UCSD-AML1 (cell line): ENCODE measurements around the gene FOXA2.
"Not testable (repeated sequence)": the region's sequence is repeated elsewhere in the genome, so short reads cannot be mapped to it uniquely, and the experiment has no call there.

Source experiments
- DNase-seq: peaks from one replicate; lab custom pipeline; 2025; ENCODE audit not compliant: unreplicated experiment; lab: John Stamatoyannopoulos, UW

The FOXA2 gene

GRCh38 chr20:22584522-22584921 is at the start of gene FOXA2:
Gene FOXA2 (minus strand): TSS chr20:22584572. CDS start chr20:22584278, 294 bp downstream.
- DNase-seq, result peak; percentile 60

GRCh38 chr20:22630701-22631100 is 46.3 kb upstream of the FOXA2 start:
- DNase-seq, result no peak

DNA sequence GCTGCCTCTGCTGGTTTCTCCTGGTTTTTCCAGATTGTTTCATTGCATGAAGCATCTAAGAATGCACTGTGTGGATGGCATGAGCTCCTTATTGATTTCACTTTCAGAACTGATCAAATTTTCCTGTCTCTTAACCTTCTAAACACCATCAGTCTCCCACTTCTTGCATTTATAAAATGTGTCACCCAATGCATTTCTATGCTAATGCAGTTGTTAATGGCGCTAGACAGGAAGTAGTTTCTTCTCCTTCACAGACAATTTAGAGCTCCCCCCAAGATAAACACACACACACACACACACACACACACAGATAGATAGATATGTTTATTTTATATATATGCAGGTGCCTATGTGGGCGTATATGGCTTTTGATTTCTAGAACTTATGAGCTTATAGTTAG is 45.6 kb upstream of the FOXA2 start:
- DNase-seq, result no peak

GRCh38 chr20:22629447-22629846 is 45.1 kb upstream of the FOXA2 start:
- no peak for DNase-seq

GRCh38 chr20:22626496-22626895 is 42.1 kb upstream of the FOXA2 start:
- DNase-seq, result no peak

GRCh38 chr20:22623211-22623610 is 38.8 kb upstream of the FOXA2 start:
- DNase-seq, result no peak

GRCh38 chr20:22620342-22620741 is 36.0 kb upstream of the FOXA2 start:
- no peak for DNase-seq

GRCh38 chr20:22619806-22620205 is 35.4 kb upstream of the FOXA2 start:
- no peak for DNase-seq

DNA sequence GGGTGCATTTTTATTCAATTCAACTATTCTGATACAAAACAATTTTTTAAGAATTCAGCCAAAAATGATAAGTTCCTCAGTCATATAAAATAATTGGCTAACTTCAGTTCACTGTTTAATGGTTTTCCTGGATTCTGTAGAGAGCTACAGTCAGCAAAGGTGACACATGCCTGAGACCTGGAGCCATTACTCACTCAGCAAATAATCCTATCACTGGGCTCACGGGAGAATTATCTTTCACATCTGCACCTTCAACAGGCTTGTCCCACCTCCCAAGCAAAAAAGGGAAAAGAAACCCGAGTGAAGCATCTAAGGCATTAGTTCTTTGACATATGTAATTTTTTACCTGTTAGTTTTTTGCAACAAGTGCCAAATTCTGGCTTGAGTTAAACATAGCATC is 34.9 kb upstream of the FOXA2 start:
- no peak for DNase-seq

GRCh38 chr20:22617160-22617559 is 32.8 kb upstream of the FOXA2 start:
- DNase-seq, result no peak

GRCh38 chr20:22616551-22616950 is 32.2 kb upstream of the FOXA2 start:
- DNase-seq, result no peak

DNA sequence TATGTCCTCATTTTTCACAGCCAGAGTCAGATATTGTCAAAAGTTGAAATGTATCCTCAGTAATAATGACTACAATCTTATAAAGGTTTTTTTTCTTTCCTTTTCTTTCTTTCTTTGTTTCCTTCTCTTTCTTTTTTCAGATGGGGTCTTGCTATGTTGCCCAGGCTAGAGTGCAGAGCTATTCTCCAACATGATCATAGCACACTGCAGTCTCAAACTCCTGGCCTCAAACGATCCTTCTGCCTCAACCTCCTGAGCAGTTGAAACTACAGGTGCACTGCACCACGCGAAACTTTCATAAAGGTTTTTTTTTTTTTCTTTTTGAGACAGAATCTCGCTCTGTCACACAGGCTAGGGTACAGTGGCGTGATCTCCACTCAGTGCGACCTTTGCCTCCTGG is 31.1 kb upstream of the FOXA2 start:
- no peak for DNase-seq

- DNase-seq, result no peak
These were observed 27.3 kb upstream of the FOXA2 start for GRCh38 chr20:22611636-22612035.

GRCh38 chr20:22607695-22608094 is 23.3 kb upstream of the FOXA2 start:
- DNase-seq, result no peak

GRCh38 chr20:22604815-22605214 is 20.4 kb upstream of the FOXA2 start:
- DNase-seq, result no peak

DNA sequence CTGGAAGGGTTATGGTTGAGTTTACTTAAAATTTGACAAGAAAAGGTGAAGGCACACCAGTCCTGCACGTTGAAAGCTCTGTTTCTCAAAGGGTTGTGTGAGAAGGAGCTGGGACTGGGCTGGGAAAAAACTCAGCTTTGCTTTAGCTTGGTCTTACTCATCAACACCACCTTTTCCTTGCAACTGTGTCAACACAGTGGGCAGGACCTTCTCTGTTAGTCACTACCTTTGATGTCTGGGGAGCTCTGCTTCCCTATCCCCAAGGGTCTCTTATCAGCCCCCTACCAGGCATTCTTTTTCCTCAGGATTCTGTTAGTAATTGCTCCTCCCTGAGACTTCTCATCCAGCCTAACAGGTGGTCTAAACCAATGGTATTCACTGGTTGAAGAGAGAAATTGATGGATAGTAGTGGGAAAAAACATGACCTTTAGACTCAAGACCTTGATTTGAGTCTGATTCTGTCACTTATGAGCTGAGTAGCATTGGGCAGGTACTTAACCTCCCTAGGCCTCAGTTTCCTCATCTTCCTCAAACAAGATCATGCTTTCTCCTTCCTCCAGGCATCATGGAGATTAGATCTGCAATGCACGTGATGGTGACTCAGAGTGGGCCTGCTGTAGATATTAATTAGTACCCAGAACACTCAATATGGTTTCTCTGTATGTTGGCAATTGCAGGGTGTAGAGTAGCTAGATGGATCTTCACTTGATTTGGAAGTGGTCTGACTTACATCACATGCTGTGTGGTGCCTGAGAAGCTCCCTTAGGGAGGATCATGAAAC is 17.2 kb upstream of the FOXA2 start:
- DNase-seq, result no peak

DNA sequence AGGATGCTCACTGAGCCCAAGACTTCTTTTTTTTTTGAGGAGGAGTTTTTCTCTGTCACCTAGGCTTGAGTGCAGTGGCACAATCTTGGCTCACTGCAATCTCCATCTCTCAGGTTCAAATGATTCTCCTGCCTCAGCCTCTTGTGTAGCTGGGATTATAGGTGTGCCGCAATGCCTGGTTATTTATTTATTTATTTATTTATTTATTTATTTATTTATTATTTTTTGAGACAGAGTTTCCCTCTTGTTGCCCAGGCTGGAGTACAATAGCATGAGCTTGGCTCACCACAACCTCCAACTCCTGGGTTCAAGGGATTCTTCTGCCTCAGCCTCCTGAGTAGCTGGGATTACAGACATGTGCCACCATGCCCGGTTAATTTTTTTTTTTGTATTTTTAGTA is 14.9 kb upstream of the FOXA2 start:
- not testable (repeated sequence) for DNase-seq

- no peak for DNase-seq
These were observed 12.9 kb upstream of the FOXA2 start for GRCh38 chr20:22597303-22597702.

DNA sequence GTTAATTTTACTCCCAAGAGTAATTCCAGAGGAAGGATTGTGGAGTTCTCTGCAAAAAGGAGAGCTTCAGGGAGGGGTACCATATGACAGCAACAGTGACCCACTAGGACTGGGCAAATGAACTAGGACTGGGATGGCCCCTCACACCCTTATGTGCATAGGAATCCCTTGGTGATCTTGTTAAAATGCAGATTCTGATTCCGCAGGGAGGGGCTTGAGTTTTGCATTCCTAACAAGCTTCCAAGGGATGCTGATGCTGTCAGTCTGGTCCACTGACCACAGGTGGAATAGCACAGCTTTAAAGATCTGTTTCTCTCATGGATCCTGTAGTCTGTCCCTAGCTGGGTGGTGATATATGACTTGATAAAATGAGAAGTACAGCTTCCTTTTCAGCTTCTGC is 6.3 kb upstream of the FOXA2 start:
- no peak for DNase-seq

DNA sequence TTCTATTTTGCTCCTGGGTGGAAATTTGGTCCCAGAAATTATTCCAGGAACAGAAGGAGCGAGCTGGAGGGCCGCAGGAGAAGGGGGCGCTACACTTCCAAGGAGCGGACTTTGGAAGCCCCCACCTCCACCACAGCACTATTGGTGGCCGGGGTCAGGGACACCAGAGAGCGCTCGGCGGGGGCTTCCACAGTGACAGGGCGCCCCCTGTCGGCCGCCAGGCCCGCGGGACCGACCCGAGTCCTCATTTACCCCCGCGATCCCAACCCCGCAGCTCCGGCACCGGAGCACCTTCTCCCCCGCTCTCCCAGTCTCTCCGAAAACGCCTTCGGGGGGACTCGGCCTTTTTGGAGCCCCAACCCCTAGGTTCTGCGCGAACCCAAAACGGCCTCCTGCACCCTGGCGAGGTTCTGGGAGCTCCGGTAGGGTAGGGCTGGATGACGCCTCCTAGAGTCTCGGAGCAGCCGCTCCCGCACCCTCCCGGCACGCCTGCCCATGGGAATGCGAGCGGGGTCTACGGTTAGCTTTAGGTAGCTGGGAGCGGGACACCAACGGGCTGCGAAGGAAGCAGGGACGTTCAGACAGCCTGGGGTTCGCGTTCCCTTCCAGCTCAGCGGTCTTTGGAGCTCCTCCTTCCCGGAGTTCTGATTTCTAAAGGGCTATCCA is 2.4 kb upstream of the FOXA2 start:
- DNase-seq, result peak; percentile 71

DNA sequence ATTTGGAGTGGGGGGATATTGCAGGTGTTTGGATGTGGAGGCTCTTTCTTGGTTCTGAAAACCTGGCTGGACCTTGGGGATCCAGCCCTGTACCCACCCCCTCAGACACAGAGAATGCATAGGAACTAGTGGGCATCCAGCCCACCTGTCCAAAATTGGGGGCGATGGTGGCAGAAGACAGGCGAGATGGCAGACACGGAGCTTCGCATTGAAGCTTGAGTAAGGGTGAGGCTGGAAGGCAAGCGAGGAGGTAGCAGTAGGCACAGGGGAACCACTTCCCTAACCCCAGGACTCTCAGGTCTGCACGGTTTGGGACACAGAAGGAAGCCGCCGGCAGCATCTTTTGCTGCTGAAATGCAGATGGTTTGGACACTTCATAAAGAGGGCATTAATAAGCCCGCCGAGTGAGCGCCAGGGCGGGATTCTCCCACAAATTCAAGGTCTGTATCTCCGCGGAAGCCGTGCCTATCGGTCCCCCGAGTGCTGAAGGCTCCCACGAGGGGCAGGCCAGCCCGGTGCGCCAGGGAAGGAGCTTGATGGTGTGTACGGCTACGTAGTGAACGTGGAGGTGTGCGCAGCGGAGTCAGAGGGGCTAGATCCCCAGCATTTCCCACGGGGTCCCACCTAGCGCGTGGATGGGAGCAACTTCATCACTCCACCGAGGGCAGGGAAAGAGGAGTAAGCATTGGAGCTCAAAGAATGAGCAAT is 1.6 kb upstream of the FOXA2 start:
- DNase-seq, result no peak
